HG03097 (cell line): ENCODE measurements around the gene RUBCNL.

Experiments used
- ATAC-seq: cut with Tn5 transposase; IDR thresholded peaks from one replicate; pipeline ENCODE4 v1.9.1; 2021; ENCODE audit not compliant: unreplicated experiment, low FRiP score

The RUBCNL gene

GRCh38 chr13:46313432-46314257 lies 73.4 kb downstream of the RUBCNL start:
- ATAC-seq, result no peak

DNA sequence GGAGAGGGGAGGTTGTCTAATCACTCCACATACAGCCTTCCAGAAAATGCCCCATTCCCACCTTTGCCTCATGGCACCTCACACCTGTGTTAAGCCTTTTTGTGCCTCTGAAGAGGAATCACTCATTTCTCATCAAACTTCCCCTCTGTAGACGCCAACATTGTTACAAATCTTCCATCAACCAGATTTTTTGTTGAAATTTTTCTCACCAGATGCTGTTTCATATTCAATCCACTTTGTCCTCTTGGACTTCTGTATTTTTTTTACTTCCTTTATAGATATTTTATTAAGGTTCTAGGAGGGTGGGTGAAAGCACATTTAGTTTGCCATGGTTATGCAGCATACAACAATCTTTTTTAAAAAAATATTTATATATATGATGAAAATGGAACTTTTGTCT lies 74.0 kb downstream of the RUBCNL start:
- no peak for ATAC-seq

- ATAC-seq, result no peak
These were observed 75.8 kb downstream of the RUBCNL start for GRCh38 chr13:46311217-46311616.

GRCh38 chr13:46310066-46310465 lies 77.0 kb downstream of the RUBCNL start:
- no peak for ATAC-seq

DNA sequence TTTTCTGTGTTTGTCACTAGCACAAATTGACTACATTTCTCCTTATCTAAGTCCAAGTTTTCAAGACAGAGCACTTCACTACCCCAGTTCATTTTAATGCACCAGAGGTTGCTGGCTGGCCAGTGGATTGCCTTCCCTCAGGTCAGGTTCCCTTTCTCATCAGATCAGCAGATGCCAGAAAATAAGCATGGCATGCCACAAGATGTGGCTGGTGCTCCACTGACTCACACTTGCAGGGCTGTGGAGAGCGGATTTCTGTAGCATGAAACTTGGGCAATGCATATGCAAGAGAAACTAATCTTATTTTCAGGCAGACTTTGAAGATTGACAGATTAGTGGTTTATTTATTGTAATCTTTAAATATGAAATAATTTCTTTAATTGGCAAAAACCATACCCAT lies 79.5 kb downstream of the RUBCNL start:
- ATAC-seq, result no peak

DNA sequence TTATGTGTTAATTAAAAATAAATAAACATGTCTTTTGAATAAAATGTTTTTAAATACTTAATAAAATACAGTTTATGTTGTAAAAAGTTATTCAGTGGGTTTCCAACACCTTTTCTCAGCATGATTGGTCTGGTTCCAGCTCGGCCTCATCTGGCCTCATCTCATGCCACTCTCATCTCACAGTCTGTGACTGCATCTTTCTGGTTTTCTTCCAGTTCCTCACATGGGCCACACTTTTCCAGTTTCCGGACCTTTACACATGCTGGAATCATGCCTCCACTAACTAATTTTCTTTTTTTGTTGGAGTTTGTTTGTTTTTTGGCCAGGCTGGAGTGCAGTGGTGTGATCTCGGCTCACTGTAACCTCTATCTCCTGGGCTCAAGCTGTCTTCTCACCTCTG lies 82.5 kb downstream of the RUBCNL start:
- ATAC-seq, result no peak

- no peak for ATAC-seq
These were observed 83.2 kb downstream of the RUBCNL start for GRCh38 chr13:46303742-46304385.

DNA sequence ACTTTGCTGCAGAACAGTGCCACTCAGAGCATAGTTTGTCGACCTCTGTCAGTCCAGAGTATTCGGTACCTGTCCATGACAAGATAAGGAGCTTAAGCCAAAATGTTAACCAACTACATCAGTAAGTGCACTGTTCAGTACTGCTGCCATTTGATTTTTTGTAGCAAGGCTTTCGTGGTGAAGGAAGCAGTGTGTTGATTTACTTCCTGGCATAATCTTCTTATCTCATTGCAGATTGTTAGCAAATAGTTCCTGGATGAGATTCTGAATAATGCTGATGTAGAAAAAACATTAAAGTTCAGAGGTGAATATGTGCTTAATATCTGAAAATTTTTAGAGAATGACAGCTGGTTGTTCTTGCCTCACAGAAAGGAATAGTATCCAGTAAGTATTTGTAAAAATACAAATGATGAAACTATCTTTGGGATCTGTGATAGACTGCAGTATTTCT lies 89.7 kb downstream of the RUBCNL start:
- ATAC-seq, result no peak

- no peak for ATAC-seq
These were observed 90.1 kb downstream of the RUBCNL start for GRCh38 chr13:46296921-46297320.

- ATAC-seq, result no peak
These were observed 90.8 kb downstream of the RUBCNL start for GRCh38 chr13:46296115-46296822.

DNA sequence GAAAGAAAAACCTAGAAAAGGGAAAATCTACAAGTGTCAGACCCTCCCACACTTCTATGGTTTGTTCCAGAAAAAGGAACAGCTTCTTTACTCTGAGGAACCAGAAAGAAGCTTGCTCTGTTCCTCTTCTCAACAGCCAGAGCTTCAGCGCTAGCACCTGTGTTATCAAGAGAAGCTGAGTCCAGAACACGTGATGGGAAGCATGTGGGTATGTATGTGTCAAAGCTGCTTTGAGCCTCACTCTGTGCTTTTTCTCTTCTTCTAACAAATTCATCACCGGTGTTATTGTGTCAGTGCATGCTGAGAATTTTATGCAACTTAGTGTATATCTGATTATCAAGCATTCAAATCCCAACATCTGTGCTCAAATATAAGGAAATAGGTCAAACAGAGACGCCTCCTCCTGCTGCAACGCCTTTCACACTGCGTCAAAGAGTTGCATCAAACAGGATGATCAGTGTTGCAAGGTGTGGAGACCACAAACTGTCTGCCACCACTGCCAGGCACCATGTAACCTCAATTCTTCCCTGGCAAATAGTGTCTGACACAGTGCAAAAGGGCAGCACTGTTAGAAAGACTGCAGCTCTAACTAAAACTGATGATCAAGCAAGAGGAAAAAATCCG lies 91.4 kb downstream of the RUBCNL start:
- ATAC-seq, result no peak

- ATAC-seq, result no peak
These were observed 93.6 kb downstream of the RUBCNL start for GRCh38 chr13:46293436-46293835.
